Activated CD4-positive, alpha-beta T cell treated with anti-CD3 and anti-CD28 coated beads for 4 hours (primary cell): ENCODE measurements around the gene PCDHA7.
"Not testable (repeated sequence)": the region's sequence is repeated elsewhere in the genome, so short reads cannot be mapped to it uniquely, and the experiment has no call there.

Source experiments
- DNase-seq, 2 donors: peaks; one replicate each; pipeline ENCODE4 v3.0.0-alpha.2; 2020

The PCDHA7 gene

DNA sequence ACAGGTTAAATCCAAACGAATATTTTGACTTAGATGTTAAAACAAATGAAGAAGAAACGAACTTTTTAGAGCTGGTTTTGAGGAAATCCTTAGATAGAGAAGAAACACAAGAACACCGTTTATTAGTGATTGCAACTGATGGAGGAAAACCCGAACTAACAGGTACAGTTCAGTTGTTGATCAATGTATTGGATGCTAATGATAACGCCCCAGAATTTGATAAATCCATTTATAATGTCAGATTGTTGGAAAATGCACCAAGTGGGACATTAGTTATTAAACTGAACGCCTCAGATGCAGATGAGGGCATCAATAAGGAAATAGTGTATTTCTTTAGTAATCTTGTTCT lies 11.8 kb upstream of the PCDHA7 start:
- no peak for DNase-seq

DNA sequence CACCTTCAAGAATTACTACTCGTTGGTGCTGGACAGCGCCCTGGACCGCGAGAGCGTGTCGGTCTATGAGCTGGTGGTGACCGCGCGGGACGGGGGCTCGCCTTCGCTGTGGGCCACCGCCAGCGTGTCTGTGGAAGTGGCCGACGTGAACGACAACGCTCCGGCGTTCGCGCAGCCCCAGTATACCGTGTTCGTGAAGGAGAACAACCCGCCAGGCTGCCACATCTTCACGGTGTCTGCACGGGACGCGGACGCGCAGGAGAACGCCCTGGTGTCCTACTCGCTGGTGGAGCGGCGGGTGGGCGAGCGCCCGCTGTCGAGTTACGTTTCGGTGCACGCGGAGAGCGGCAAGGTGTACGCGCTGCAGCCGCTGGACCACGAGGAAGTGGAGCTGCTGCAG lies 11.1 kb upstream of the PCDHA7 start:
- not testable (repeated sequence) for DNase-seq

DNA sequence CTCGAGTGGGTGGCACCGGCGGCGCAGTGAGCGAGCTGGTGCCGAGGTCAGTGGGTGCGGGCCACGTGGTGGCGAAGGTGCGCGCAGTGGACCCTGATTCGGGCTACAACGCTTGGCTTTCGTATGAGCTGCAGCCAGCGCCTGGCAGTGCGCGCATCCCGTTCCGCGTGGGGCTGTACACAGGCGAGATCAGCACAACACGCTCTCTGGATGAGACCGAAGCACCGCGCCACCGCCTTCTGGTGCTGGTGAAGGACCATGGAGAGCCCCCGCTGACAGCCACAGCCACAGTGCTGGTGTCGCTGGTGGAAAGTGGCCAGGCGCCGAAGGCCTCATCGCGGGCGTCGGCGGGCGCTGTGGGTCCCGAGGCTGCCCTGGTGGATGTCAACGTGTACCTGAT lies 10.6 kb upstream of the PCDHA7 start:
- DNase-seq = no peak

DNA sequence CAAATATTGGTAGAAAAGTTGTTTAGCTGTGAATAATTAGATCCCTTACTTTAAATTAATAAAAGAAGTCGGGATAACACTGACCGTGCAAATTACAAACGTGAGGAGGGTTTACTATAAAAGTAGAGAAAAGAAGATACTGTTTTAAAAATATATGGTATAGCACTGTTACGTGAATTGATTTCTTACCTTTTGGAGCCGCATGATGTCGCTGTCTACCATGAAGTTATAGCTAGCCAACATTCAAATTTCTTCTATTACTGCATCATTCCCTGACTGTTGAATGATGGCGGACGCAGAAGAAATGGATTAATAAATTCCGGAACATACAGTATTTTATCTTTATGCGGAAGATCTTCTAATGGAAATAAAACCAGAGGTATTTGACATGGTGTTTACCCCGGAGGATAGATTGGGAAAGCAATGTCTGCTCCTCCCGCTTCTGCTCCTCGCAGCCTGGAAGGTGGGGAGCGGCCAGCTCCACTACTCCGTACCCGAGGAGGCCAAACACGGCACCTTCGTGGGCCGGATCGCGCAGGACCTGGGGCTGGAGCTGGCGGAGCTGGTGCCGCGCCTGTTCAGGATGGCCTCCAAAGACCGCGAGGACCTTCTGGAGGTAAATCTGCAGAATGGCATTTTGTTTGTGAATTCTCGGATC lies 6.2 kb upstream of the PCDHA7 start, which contains the start of gene PCDHA6:
Gene PCDHA6 (plus strand): TSS at position 257 of the 658 bp plus-strand sequence. CDS start 132 bp downstream, at position 389.
- no peak for DNase-seq

DNA sequence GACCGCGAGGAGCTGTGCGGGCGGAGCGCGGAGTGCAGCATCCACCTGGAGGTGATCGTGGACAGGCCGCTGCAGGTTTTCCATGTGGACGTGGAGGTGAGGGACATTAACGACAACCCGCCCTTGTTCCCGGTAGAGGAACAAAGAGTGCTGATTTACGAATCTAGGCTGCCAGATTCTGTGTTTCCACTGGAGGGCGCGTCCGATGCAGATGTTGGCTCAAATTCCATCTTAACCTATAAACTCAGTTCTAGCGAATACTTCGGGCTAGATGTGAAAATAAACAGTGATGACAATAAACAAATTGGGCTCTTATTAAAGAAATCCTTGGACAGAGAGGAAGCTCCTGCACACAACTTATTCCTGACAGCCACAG lies 5.7 kb upstream of the PCDHA7 start:
- no peak for DNase-seq

DNA sequence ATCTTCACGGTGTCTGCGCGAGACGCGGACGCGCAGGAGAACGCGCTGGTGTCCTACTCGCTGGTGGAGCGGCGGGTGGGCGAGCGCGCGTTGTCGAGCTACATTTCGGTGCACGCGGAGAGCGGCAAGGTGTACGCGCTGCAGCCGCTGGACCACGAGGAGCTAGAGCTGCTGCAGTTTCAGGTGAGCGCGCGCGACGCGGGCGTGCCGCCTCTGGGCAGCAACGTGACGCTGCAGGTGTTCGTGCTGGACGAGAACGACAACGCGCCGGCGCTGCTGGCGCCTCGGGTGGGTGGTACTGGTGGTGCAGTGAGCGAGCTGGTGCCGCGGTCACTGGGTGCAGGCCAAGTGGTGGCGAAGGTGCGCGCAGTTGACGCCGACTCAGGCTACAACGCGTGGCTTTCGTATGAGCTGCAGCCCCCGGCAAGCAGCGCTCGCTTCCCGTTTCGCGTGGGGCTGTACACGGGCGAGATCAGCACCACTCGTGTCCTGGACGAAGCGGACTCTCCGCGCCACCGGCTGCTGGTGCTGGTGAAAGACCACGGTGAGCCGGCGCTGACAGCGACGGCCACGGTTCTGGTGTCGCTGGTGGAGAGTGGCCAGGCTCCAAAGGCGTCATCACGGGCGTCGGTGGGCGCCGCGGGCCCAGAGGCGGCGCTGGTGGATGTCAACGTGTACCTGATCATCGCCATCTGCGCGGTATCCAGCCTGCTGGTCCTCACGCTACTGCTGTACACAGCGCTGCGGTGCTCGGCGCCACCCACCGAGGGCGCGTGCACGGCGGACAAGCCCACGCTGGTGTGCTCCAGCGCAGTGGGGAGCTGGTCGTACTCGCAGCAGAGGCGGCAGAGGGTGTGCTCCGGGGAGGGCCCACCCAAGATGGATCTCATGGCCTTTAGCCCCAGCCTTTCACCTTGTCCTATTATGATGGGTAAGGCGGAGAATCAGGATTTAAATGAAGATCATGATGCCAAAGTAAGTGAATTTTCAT lies 4.3 kb upstream of the PCDHA7 start:
- not testable (repeated sequence) for DNase-seq

DNA sequence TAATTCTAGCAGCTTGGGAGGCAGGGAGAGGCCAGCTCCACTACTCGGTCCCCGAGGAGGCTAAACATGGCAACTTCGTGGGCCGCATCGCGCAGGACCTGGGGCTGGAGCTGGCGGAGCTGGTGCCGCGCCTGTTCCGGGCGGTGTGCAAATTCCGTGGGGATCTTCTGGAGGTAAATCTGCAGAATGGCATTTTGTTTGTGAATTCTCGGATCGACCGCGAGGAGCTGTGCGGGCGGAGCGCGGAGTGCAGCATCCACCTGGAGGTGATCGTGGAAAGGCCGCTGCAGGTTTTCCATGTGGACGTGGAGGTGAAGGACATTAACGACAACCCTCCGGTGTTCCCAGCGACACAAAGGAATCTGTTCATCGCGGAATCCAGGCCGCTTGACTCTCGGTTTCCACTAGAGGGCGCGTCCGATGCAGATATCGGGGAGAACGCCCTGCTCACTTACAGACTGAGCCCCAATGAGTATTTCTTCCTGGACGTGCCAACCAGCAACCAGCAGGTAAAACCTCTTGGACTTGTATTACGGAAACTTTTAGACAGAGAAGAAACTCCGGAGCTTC lies 455 bp downstream of the PCDHA7 start:
- not testable (repeated sequence) for DNase-seq

DNA sequence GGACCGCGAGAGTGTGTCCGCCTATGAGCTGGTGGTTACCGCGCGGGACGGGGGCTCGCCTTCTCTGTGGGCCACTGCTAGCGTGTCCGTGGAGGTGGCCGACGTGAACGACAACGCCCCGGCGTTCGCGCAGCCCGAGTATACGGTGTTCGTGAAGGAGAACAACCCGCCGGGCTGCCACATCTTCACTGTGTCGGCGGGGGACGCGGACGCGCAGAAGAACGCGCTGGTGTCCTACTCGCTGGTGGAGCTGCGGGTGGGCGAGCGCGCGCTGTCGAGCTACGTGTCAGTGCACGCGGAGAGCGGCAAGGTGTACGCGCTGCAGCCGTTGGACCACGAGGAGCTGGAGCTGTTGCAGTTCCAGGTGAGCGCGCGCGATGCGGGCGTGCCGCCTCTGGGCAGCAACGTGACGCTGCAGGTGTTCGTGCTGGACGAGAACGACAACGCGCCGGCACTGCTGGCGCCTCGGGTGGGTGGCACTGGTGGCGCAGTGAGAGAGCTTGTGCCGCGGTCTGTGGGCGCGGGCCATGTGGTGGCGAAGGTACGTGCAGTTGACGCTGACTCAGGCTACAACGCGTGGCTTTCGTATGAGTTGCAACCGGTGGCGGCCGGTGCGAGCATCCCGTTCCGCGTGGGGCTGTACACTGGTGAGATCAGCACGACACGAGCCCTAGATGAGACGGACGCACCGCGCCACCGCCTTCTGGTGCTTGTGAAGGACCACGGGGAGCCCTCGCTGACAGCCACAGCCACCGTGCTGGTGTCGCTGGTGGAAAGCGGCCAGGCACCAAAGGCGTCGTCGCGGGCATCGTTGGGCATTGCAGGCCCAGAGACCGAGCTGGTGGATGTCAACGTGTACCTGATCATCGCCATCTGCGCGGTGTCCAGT lies 1.8 kb downstream of the PCDHA7 start:
- DNase-seq = no peak

DNA sequence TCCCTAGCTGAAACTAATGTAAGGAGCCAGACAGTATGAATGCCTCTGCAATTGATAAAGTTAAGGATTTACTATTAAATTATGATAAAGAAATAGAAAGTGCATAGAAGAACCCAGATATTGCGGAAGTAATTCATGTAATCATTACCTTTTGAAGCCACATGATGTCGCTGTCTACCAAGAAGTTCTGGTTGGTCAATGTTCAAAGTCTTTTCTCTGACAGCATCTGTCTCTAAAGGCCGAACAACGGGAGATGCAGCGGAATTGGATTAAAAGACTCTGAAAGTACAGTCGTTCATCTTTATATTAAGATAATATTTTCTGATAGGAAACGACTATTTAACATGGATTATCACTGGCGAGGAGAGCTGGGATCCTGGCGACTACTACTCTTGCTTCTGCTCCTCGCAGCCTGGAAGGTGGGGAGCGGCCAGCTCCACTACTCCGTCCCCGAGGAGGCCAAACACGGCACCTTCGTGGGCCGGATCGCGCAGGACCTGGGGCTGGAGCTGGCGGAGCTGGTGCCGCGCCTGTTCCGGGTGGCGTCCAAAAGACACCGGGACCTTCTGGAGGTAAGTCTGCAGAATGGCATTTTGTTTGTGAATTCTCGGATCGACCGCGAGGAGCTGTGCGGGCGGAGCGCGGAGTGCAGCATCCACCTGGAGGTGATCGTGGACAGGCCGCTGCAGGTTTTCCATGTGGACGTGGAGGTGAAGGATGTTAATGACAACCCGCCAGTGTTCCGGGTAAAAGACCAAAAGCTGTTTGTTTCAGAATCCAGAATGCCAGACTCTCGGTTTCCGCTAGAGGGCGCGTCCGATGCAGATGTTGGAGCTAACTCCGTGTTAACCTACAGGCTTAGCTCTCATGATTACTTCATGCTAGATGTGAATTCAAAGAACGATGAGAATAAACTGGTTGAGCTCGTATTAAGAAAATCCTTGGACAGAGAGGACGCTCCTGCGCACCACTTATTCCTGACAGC lies 7.2 kb downstream of the PCDHA7 start, which contains the start of gene PCDHA8:
Gene PCDHA8 (plus strand): TSS at position 210 of the 985 bp plus-strand sequence. CDS start 135 bp downstream, at position 345.
- no peak for DNase-seq

DNA sequence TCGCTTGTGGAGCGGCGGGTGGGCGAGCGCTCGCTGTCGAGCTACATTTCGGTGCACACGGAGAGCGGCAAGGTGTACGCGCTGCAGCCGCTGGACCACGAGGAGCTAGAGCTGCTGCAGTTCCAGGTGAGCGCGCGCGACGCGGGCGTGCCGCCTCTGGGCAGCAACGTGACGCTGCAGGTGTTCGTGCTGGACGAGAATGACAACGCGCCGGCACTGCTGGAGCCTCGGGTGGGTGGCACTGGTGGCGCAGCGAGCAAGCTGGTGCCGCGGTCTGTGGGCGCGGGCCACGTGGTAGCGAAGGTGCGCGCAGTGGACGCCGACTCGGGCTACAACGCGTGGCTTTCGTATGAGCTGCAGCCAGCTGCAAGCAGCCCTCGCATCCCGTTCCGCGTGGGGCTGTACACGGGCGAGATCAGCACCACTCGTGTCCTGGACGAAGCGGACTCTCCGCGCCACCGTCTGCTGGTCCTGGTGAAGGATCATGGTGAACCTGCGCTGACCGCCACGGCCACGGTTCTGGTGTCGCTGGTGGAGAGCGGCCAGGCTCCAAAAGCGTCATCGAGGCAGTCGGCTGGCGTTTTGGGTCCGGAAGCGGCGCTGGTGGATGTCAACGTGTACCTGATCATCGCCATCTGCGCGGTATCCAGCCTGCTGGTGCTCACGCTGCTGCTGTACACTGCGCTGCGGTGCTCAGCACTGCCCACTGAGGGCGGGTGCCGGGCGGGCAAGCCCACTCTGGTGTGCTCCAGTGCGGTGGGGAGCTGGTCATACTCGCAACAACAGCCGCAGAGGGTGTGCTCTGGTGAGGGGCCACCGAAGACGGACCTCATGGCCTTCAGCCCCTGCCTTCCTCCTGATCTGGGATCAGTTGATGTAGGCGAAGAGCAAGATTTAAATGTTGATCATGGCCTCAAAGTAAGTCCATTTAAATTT lies 9.0 kb downstream of the PCDHA7 start:
- DNase-seq = no peak

DNA sequence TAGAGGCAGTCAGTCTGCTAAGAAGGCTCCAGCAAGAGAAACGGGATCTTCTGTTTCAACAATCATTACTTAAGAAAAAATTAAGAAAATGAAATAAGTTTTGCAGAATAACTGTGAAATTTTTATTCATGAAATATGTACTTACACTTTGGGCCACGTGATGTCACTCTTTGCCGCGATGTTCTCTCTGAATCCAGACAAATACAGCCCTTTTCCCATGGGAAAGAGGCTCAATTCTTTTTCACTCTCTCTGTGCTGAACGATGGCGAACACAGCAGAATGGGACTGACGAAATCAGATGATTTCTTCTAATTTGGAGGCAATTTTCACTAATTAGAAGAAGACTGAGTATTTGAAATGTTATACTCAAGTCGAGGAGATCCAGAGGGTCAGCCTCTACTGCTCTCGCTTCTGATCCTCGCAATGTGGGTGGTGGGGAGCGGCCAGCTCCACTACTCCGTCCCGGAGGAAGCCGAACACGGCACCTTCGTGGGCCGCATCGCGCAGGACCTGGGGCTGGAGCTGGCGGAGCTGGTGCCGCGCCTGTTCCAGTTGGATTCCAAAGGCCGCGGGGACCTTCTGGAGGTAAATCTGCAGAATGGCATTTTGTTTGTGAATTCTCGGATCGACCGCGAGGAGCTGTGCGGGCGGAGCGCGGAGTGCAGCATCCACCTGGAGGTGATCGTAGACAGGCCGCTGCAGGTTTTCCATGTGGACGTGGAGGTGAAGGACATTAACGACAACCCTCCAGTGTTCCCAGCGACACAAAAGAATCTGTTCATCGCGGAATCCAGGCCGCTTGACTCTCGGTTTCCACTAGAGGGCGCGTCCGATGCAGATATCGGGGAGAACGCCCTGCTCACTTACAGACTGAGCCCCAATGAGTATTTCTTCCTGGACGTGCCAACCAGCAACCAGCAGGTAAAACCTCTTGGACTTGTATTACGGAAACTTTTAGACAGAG lies 14.4 kb downstream of the PCDHA7 start, which contains the start of gene PCDHA9:
Gene PCDHA9 (plus strand): TSS at position 244 of the 964 bp plus-strand sequence. CDS start 114 bp downstream, at position 358.
- DNase-seq = not testable (repeated sequence)

DNA sequence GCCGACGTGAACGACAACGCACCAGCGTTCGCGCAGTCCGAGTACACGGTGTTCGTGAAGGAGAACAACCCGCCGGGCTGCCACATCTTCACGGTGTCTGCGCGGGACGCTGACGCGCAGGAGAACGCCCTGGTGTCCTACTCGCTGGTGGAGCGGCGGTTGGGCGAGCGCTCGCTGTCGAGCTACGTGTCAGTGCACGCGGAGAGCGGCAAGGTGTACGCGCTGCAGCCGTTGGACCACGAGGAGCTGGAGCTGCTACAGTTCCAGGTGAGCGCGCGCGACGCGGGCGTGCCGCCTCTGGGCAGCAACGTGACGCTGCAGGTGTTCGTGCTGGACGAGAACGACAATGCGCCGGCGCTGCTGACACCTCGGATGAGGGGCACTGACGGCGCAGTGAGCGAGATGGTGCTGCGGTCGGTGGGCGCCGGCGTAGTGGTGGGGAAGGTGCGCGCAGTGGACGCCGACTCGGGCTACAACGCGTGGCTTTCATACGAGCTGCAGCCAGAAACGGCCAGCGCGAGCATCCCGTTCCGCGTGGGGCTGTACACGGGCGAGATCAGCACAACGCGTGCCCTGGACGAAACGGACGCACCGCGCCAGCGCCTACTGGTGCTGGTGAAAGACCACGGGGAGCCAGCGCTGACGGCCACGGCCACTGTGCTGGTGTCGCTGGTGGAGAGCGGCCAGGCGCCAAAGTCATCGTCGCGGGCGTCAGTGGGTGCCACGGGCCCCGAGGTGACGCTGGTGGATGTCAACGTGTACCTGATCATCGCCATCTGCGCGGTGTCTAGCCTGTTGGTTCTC lies 16.0 kb downstream of the PCDHA7 start:
- not testable (repeated sequence) for DNase-seq

DNA sequence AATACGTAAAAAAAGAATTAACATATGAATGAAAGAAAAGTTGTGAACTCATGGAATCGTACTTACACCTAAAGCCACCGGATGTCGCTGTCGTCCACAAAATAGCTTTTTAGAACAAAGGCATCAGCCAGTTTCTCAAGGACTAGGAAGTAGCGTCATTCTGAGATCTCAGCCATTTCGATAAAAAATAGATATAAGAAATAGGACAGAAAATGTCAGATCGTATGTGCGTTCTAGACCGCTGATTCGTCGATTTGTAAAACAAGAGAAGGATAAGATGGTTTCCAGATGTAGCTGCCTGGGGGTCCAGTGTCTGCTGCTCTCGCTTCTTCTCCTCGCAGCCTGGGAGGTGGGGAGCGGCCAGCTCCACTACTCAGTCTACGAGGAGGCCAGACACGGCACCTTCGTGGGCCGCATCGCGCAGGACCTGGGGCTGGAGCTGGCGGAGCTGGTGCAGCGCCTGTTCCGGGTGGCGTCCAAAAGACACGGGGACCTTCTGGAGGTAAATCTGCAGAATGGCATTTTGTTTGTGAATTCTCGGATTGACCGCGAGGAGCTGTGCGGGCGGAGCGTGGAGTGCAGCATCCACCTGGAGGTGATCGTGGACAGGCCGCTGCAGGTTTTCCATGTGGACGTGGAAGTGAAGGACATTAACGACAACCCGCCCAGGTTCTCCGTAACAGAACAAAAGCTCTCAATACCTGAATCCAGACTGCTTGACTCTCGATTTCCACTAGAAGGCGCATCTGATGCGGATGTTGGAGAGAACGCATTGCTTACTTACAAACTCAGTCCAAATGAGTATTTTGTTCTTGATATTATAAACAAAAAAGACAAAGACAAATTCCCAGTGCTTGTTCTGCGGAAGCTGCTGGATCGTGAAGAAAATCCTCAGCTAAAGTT lies 22.0 kb downstream of the PCDHA7 start, which contains the start of gene PCDHA10:
Gene PCDHA10 (plus strand): TSS at position 126 of the 903 bp plus-strand sequence. CDS start 152 bp downstream, at position 278.
- DNase-seq = no peak

DNA sequence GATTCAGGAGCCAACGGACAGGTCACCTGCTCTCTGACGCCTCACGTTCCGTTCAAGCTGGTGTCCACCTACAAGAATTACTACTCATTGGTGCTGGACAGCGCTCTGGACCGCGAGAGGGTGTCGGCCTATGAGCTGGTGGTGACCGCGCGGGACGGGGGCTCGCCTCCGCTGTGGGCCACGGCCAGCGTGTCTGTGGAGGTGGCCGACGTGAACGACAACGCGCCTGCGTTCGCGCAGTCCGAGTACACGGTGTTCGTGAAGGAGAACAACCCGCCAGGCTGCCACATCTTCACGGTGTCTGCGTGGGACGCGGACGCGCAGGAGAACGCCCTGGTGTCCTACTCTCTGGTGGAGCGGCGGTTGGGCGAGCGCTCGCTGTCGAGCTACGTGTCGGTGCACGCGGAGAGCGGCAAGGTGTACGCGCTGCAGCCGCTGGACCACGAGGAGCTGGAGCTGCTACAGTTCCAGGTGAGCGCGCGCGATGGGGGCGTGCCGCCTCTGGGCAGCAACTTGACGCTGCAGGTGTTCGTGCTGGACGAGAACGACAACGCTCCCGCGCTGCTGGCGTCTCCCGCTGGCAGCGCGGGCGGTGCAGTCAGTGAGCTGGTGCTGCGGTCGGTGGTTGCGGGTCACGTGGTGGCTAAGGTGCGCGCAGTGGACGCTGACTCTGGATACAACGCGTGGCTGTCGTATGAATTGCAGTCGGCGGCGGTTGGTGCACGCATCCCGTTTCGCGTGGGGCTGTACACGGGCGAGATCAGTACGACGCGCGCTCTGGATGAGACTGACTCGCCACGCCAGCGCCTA lies 23.3 kb downstream of the PCDHA7 start:
- no peak for DNase-seq

DNA sequence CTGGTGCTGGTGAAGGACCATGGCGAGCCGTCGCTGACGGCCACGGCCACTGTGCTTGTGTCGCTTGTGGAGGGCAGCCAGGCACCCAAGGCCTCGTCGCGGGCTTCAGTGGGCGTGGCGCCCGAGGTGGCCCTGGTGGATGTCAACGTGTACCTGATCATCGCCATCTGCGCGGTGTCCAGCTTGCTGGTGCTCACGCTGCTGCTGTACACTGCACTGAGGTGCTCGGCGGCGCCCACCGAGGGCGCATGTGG lies 23.8 kb downstream of the PCDHA7 start:
- DNase-seq = no peak
